GM19468 (cell line): ENCODE results near the gene TMEM91.

Experiments used
- ATAC-seq: cut with Tn5 transposase; IDR thresholded peaks from one replicate; pipeline ENCODE4 v1.9.1; 2021; ENCODE audit warnings: mild to moderate bottlenecking, moderate library complexity, moderate number of reproducible peaks; ENCODE audit not compliant: unreplicated experiment; ENCODE audit errors: extremely low read depth

Gene TMEM91

DNA sequence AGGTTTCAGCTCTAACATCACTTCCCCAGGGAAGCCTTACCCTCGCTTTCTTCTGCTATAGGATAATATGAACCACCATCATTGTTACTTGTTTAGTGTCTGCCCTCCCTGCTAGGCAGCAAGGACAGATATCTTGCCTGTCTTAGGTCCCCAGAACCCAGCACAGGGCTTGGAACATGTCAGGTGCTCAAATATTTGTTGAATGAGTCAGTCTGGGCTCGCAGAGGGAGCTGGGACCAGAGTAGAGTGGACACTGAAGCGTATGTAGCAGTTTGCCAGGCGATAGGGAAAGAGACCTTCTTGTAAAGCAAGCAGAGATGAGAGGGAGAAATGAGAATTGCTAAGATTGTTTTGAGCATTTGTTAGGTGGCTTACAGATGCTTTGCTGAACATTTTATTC, 33.0 kb downstream of the TMEM91 start:
- no peak for ATAC-seq

DNA sequence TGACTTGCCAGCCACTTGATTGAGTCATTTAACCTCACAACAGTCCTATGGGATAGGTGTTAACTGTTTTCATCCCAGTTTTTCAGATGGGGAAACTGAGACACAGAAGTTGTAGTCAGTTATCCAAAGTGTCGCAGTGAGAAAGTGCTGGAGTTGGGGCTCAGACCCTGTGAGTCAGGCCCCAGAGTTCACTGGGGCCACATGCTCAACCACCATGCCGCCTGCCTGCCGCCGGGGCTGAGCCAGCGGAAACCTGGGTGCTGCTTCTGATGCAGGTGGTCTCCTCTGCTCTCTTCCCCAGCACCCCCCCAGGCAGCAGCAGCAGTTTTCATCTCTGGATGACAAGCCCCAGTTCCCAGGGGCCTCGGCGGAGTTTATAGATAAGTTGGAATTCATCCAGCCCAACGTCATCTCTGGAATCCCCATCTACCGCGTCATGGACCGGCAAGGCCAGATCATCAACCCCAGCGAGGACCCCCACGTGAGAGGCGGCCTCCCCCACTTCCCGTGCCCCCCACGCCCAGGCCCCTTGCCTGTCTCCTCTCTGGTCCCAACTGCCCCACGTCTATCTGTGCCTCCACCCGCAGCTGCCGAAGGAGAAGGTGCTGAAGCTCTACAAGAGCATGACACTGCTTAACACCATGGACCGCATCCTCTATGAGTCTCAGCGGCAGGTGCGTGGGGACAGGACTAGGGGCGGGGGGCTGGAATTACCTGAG, 34.2 kb downstream of the TMEM91 start:
- ATAC-seq: no peak

DNA sequence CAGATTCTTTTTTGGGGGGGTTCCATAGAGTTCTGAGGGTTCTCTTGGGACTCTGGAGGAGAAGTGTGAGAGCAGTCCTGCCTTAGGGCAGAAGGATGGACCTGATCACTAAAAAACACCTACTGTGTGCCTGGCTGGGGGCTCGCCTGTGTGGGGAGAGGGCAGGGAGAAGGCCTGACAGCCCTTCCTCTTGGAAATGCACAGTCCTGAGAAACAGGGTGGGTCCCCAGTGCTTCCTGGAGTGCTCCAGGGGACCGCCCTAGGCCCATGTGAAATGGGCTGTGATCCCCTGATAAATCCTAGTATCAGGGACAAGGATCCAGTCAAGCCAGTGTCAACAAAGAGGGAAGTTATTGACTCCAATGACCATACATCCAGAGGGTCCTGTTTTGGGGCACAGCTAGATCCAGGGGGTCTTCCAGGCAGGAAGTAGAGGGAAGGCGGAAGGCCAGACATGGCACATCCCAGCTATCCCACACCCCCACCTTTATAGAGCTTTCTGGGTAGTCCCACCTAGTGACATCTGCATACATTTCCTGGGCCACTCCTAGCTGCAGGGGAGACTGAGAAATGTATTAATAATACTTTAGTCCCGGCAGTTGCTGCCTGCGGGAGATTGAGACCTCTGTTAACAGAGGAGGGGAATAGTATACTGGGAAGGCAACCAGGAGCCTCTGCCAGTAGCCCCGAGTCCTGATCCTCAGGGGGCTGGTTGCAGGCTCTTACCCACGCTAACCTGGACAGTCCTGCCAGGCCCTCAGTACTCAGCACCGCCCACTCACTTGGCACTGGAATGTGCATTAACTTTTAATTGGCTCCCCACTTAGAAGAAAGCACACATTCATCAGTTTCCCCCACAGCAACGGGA, 35.0 kb downstream of the TMEM91 start:
- ATAC-seq: no peak

DNA sequence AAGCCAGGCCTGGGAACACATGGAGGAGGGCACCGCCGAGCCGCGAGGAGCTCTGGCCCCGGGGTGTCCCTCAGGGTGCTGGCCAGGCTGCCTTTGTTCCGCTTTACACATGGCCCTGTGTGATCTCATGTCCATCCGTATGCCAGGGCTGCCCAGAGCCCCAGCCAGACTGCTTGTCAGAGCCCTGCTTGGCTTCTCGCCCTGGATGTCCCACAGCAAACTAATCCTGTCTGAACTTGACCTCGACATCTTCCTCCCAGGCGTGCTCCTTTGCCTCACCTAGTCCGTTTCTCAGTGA, 35.6 kb downstream of the TMEM91 start:
- ATAC-seq: no peak

DNA sequence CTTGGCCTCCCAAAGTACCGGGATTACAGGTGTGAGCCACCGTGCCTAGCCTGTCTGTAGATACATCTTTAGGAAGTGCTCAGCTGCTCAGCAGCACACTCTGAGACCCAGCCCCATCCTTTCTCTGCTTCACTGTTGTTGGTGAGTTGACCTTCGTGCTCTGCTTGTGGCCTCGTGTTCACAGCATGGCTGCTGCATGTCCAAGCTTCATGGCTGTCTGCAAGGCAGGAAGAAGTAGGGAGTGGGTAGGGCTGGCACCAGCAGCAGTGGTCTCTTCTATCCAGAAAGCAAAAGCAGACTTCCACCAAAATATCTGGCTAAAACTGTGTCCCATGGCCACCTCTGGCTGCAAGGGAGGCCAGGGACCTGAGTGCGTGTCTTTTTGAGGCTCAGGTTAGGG, 36.6 kb downstream of the TMEM91 start:
- no peak for ATAC-seq

DNA sequence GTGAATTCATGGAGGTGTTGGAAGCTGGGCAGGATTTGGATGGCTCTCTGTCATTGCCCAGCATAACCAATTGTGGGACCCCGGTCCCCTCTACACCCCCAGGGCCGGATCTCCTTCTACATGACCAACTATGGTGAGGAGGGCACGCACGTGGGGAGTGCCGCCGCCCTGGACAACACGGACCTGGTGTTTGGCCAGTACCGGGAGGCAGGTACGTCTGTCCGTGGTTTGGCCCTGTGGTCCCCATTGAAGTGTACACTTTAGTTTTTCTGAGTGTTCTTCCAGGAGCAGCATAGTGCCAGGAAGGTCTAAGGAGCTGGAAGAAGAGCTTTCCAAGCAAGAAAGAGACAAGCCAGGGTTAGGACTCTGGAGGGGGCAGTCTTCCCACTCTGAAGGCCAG, 37.6 kb downstream of the TMEM91 start:
- ATAC-seq: no peak

DNA sequence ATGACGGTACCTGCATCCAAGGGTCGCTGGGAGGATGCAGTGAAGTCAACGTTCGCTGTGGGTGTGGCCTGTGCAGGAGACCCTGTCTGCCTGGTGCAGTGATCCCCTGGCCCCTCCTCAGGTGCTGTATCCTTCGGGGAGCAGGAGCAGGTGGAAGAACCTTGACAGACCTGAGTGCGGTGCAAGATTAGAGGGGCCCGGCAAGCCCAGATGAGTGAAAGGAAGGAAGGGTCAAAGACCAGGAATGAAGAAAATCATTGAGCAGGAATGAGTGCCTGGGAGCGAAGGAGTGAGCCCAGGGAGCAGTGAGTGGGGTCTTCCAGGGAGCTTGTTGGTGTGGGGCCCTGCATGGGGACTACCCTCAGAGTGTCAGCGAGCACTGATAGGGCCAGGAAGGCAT, 38.1 kb downstream of the TMEM91 start:
- ATAC-seq: no peak

DNA sequence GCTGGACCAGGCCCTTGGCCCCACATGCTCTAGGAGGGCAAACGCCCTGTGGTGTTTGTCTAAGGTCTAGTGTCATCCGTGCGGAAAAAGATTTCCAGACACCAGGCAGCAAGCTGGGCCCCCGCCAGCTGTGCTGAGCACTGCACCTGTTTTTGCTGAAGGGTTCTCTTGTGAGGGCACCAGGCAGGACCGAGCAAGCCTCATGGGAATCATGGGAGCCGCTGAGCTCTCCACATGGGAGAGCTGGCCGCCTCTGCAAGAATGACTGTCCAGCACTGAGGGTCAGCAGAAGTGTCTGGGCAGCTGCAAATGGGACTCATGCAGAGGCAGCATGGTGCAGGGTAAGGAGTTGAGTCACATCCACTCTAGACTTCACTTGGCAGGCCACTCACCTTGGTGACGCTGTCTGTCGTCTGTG, 38.8 kb downstream of the TMEM91 start:
- ATAC-seq: no peak

DNA sequence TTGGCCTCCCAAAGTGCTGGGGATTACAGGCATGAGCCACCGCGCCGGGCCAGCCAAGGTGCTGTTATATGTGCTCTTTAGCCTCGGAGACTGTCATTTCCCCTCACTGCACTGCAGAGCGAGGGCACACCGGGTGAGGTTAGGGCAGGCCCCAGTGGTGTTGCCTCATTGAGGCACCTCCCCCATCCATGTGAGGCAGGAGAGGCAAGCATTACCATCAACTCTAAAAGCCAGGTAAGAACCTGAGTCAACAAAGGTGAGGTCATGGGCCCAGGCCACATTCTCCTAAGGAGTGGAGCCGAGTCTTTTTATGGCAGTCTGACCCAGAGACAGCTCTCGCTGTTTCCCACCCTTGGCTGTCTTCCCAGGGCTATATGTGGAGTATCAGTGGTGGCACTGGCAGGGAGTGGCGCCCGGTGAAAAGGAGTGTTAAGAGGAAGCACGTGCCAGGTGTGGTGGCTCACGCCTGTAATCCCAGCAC, 39.9 kb downstream of the TMEM91 start:
- no peak for ATAC-seq

DNA sequence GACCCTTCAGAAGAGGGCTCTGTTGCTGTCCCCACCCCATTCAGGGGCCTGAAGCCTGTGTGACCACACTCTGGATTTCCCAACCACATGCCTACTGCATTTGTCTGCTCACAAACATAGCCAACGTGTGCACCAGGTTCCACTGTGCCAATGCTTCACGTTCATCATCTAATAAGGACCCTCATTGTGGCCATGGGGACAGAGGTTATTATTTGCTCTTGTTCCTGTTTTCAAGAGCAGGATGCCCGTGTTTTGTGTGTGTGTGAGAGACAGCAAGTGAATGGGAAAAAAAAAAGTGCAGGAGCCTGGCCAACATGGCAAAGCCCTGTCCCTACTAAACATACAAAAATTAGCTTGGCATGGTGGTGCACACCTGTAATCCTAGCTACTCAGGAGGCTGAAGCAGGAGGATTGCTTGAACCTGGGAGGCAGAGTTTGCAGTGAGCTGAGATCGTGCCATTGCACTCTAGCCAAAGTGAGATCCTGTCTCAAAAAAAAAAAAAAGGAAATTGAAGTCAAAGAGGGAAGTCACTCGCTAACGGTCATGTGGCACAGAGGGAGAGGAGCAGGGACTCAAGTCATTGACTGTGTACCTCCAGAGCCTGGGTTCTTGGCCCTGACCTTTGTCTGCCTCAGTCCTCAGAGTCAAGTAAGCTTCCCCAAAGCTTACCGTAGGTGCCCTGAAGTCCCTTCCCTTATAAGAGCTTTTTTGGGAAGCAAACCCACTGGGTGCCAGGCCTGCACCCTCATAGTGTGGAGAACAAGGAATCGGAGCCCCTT, 44.0 kb downstream of the TMEM91 start:
- ATAC-seq: no peak

DNA sequence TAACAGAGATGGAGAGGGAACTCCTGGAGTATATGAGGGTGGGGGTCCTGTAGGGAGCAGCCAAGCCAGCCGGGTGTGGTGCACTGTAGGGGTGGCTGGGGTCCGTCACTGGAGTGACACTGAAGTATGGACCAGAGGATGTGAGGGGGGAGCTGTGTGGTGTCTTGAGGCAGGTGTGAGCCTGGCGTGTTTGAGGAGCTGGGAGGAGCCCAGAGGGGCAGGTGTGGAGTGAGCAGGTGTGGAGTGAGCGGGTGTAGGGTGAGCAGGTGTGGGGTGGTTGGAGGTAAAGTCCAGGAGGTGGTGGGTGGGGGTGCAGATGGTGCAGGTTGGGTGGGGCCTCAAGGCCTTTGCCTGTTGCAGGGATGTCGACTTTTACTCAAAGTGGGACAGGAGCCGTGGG, 45.0 kb downstream of the TMEM91 start:
- no peak for ATAC-seq

DNA sequence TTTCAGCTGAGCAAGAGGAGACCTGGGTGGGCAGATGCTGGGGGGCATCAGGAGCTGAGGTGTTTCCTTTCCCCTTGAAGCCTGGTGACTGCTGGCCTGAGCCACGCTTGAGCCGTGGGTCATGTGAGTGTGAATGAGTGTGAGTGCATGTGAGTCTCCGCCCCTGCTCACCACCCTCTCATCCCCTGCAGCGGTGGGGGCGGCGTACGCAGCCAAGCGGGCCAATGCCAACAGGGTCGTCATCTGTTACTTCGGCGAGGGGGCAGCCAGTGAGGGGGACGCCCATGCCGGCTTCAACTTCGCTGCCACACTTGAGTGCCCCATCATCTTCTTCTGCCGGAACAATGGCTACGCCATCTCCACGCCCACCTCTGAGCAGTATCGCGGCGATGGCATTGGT, 45.6 kb downstream of the TMEM91 start:
- no peak for ATAC-seq

DNA sequence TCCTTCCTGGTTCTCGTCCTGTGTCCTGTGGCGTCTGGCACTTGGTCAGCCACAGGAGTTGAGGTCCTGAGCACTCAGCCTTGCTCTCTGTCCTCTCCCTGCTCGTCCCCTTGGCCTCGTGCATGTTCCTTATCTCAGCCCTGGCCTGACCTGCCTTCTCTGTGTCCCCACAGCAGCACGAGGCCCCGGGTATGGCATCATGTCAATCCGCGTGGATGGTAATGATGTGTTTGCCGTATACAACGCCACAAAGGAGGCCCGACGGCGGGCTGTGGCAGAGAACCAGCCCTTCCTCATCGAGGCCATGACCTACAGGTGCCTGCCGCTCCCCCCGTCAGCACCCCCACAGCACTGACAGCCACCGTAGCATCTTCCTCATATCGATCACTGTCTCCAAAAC, 46.1 kb downstream of the TMEM91 start:
- ATAC-seq: no peak

DNA sequence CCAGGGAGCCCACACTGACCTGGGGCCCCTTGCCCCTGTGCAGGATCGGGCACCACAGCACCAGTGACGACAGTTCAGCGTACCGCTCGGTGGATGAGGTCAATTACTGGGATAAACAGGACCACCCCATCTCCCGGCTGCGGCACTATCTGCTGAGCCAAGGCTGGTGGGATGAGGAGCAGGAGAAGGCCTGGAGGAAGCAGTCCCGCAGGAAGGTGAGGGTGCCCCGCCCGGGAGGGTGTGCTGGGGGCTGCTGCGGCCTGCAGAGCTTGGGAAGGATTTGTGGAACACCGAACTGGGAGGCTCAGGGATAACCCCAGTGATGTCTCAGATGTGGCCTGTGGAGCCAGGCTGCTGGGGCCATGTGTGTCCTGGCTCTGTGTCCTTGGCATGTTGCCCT, 46.6 kb downstream of the TMEM91 start:
- no peak for ATAC-seq

DNA sequence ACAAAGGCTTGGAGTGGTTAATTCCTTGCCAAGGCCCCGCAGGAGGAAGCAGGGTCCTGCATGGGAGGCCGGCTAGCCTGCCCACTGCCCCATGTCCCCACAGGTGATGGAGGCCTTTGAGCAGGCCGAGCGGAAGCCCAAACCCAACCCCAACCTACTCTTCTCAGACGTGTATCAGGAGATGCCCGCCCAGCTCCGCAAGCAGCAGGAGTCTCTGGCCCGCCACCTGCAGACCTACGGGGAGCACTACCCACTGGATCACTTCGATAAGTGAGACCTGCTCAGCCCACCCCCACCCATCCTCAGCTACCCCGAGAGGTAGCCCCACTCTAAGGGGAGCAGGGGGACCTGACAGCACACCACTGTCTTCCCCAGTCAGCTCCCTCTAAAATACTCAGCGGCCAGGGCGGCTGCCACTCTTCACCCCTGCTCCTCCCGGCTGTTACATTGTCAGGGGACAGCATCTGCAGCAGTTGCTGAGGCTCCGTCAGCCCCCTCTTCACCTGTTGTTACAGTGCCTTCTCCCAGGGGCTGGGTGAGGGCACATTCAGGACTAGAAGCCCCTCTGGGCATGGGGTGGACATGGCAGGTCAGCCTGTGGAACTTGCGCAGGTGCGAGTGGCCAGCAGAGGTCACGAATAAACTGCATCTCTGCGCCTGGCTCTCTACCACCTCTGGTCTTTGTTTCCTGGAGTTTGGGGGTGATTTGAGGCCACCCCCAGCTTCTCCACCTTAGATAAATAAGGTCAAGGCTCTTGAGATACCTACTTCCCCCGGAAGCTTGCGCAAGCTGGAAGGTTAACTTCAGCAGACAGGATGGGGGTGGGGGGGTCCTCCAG, 48.2 kb downstream of the TMEM91 start:
- ATAC-seq: no peak

DNA sequence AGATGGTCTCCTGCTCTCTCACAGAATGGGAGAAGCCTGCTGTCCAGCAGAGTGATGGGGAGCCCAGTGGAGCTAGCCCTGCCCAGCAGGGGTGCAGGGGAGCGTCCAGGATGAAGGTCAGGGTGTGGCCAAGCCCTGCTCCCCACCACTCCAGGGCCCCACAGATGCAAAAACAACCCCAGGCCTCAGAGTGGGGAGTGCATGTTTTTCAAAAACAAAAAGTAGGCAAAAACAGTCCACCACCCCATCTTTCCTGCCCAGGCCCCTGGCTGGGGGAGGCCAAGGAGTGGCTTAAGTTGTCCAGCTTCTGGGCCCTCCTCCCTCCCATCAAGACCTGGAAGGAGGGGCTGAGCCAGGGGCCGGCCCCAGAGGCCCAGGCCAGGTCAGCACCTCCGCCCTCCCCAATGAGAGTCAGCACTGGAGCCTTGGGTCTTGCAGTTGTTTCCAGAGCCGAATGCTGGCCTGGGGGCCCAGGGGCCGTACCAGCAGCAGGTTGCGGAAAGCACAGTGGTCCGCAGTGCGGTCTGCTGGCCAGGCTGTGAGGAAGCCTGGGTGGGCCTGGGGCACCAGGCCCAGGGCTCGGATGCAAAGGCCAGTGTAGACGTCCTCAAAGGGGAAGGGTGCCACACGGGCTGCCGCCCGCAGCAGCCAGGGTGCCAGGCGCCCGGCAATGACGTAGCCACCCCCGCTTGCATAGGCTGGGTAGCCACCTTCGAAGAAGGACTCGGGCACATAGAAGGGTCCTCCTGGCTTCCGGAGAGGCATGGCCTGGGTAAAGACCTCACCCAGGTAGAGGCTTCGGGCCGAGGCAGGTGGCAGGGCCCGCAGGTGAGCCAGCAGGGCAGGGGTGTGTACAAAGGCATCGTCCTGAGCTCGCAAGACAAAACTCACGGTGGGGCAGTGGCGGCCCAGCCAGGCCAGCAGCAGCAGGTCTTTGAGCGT, 49.1 kb downstream of the TMEM91 start:
- no peak for ATAC-seq

DNA sequence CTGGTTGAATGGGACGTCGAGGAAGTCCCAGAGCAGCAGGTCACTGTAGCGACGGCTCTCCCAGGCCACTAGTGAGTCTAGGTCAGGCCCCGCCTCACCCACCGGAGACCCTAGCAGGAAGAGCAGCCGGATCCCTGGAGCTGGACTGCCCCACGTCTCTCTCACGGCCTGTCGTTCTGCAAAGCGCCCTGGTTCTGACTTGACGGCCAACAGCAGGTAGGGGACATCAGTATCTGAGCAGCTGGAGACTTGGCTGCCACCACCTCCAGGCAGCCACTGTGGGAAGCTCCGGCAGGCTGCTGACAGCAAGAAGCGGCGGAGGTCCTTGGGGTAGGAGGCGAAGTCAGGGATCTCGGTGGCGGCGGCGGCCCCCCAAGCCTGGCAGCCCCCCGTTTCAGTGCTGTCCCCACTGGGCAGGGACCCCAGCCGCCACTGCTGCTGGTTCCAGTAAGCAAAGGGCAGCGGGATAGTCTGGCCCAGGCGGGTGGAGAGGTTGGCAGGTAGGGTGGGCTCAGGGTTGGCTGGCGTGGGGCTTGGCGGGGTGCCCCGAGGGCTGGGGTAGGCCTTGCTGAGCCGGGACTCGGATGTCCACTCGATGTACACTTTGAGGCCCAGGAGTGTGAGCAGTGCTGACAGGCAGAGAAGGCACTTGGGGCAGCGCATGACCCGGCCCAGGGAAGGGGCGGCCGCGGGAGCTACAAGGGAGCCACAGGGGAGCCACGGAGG, 49.9 kb downstream of the TMEM91 start:
- ATAC-seq: no peak

DNA sequence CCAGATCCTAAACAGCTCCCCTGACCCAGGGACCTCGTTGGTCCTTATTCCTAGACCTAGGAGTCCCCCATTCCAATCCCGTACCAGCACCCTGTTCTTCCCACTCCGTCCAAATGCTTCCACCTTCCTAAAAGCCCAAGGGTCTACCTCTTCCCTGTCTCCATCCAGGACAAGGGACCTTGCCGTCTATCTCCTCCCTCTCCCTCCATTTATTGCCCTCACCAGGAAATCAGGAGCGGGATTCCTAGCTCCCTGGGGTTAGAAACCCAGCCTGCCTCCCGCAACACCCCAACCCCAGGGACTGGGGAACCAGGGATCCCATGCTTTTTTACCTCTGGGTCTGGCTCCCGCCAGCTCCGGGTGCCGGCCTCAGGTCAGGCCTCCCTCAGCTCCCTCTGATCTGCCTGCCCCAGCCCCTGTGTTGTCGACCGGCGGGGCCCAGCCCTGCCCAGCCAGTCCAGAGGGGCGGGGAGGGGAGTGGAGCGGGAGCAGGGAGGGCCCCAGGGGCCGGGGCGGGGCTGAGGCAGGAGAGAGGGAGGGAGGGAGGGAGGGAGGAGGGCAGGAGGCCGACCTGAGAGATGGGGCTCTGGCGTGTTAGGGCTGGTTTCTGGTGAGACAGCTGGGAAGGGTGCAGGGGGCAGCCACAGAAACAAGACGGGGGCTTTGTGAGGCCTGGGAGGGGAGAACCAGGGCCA, 50.8 kb downstream of the TMEM91 start, which contains the start of gene B3GNT8:
Gene B3GNT8 (minus strand): TSS at position 423 of the 695 bp plus-strand sequence. CDS start 596 bp downstream, outside the sequence.
- no peak for ATAC-seq
